ENCODE measurements around the gene CDK16. TPM values are rescaled to one million over a fixed set of nuclear protein-coding genes. Genes with fewer than 3 reads are reported as not detected.

The CDK16 gene
- total RNA-seq, 1 donor = 61.2 TPM

DNA sequence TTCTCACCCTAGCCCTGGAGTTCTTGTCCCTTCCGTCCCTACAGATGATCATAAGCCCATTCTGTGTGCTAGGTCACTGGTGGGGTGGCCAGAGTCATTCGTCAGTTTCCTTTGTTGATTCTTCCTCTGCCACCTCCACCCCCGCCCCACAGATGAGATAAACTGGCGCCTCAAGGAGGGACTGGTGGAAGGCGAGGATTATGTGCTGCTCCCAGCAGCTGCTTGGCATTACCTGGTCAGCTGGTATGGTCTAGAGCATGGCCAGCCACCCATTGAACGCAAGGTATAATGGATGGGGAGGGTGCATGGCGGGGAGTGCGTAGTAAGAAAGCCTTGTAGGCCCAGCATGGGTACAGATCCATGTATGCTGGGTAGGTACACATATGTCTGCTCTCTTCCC is 20.7 kb downstream of the CDK16 start:
- H2AFZ ChIP-seq (ENCODE audit: low read length) = no peak overlapping the region
- no peak overlapping the region for H3K27ac ChIP-seq (ENCODE audit: low read depth, low read length)
- H3K36me3 ChIP-seq (ENCODE audit: insufficient read depth, low read length) = peaks cover 30% of the 10 kb centered on the region
- H3K79me2 ChIP-seq (ENCODE audit: insufficient read depth, low read length) = peaks cover 45% of the 10 kb centered on the region
- H3K27me3 ChIP-seq (ENCODE audit: insufficient read depth, low read length) = peaks cover 14% of the 10 kb centered on the region
- H3K9me3 ChIP-seq (ENCODE audit: low read depth, low read length) = no peaks in the 10 kb centered on the region
- DNase-seq (ENCODE audit: insufficient read length, low spot score, missing footprints) = no peak
- peaks cover 10% of the 10 kb centered on the region for H3K4me1 ChIP-seq (ENCODE audit: insufficient read depth, low read length)
- TF ChIP-seq, protein P1, sequence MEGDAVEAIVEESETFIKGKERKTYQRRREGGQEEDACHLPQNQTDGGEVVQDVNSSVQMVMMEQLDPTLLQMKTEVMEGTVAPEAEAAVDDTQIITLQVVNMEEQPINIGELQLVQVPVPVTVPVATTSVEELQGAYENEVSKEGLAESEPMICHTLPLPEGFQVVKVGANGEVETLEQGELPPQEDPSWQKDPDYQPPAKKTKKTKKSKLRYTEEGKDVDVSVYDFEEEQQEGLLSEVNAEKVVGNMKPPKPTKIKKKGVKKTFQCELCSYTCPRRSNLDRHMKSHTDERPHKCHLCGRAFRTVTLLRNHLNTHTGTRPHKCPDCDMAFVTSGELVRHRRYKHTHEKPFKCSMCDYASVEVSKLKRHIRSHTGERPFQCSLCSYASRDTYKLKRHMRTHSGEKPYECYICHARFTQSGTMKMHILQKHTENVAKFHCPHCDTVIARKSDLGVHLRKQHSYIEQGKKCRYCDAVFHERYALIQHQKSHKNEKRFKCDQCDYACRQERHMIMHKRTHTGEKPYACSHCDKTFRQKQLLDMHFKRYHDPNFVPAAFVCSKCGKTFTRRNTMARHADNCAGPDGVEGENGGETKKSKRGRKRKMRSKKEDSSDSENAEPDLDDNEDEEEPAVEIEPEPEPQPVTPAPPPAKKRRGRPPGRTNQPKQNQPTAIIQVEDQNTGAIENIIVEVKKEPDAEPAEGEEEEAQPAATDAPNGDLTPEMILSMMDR (IDR thresholded peaks at IDR 0.05; ENCODE audit: extremely low read depth, low read depth, low read length) = no peak
- no peak overlapping the region for H3K4me2 ChIP-seq (ENCODE audit: insufficient read depth, low read length)
- H4K20me1 ChIP-seq (ENCODE audit: insufficient read depth, low read length) = peaks cover 9% of the 10 kb centered on the region
- no peak overlapping the region for H3K4me3 ChIP-seq (ENCODE audit: insufficient read depth, low read length)

DNA sequence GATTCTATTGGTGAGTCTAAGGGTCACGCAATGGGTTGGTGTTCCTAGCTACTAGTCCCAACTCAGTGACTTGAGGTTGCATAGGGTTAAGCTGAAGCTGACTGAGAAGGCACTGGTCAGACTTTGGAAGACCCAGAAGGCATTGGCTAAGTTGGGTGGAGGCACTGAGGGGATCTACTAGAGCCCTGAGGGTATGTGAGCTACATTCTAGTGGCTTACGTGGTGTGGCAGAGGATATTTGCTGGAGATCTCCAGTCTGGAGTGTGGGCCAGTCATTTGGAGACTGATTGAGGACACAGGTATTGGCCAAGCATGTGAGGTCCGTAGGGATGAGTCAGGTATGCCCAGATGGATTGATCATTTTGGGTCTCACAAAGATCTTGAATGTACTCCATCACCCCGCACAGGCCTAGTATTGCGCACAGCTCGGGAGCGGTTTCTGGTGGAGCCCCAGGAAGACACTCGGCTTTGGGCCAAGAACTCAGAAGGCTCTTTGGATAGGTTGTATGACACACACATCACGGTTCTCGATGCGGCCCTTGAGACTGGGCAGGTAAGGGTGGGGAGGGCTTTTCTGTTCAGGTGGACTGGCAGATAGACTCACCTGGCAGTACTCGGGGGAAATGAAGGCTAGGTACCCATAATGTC is 21.5 kb downstream of the CDK16 start:
- H2AFZ ChIP-seq (ENCODE audit: low read length) = no peak overlapping the region
- no peak overlapping the region for H3K4me3 ChIP-seq (ENCODE audit: insufficient read depth, low read length)
- no peak overlapping the region for H3K4me2 ChIP-seq (ENCODE audit: insufficient read depth, low read length)
- H4K20me1 ChIP-seq (ENCODE audit: insufficient read depth, low read length) = peaks cover 9% of the 10 kb centered on the region
- no peaks in the 10 kb centered on the region for H3K9me3 ChIP-seq (ENCODE audit: low read depth, low read length)
- no peak overlapping the region for H3K27ac ChIP-seq (ENCODE audit: low read depth, low read length)
- H3K4me1 ChIP-seq (ENCODE audit: insufficient read depth, low read length) = peaks cover 8% of the 10 kb centered on the region
- peaks cover 12% of the 10 kb centered on the region for H3K27me3 ChIP-seq (ENCODE audit: insufficient read depth, low read length)
- peaks cover 36% of the 10 kb centered on the region for H3K79me2 ChIP-seq (ENCODE audit: insufficient read depth, low read length)
- DNase-seq (ENCODE audit: insufficient read length, low spot score, missing footprints) = no peak
- peaks cover 37% of the 10 kb centered on the region for H3K36me3 ChIP-seq (ENCODE audit: insufficient read depth, low read length)
- TF ChIP-seq, protein P1 (IDR thresholded peaks at IDR 0.05; ENCODE audit: extremely low read depth, low read depth, low read length) = no peak

- Histone ChIP-seq H3K36me3 (ENCODE audit: insufficient read depth, low read length) (peaks cover 41% of the 10 kb centered on the region), H3K79me2 (ENCODE audit: insufficient read depth, low read length) (peaks cover 30% of the 10 kb centered on the region), H3K27me3 (ENCODE audit: insufficient read depth, low read length) (peaks cover 7% of the 10 kb centered on the region), H3K4me3 (ENCODE audit: insufficient read depth, low read length) (no peak overlapping the region), H3K4me1 (ENCODE audit: insufficient read depth, low read length) (peaks cover 3% of the 10 kb centered on the region), H3K27ac (ENCODE audit: low read depth, low read length) (no peak overlapping the region), H4K20me1 (ENCODE audit: insufficient read depth, low read length) (peaks cover 9% of the 10 kb centered on the region), H3K9me3 (ENCODE audit: low read depth, low read length) (no peaks in the 10 kb centered on the region), H3K4me2 (ENCODE audit: insufficient read depth, low read length) (no peak overlapping the region), H2AFZ (ENCODE audit: low read length) (no peak overlapping the region)
- TF ChIP-seq, protein P1 (IDR thresholded peaks at IDR 0.05; ENCODE audit: extremely low read depth, low read depth, low read length) = no peak
- no peak for DNase-seq (ENCODE audit: insufficient read length, low spot score, missing footprints)
These were observed 22.1 kb downstream of the CDK16 start for GRCh38 chrX:47240619-47241018.

GRCh38 chrX:47241201-47242011 is 22.9 kb downstream of the CDK16 start:
- H3K79me2 ChIP-seq (ENCODE audit: insufficient read depth, low read length) = peaks cover 23% of the 10 kb centered on the region
- no peak overlapping the region for H3K4me2 ChIP-seq (ENCODE audit: insufficient read depth, low read length)
- TF ChIP-seq, protein P1 (IDR thresholded peaks at IDR 0.05; ENCODE audit: extremely low read depth, low read depth, low read length) = no peak
- no peaks in the 10 kb centered on the region for H3K4me1 ChIP-seq (ENCODE audit: insufficient read depth, low read length)
- H3K27ac ChIP-seq (ENCODE audit: low read depth, low read length) = no peak overlapping the region
- H4K20me1 ChIP-seq (ENCODE audit: insufficient read depth, low read length) = peaks cover 9% of the 10 kb centered on the region
- DNase-seq (ENCODE audit: insufficient read length, low spot score, missing footprints) = no peak
- no peak overlapping the region for H2AFZ ChIP-seq (ENCODE audit: low read length)
- peaks cover 3% of the 10 kb centered on the region for H3K27me3 ChIP-seq (ENCODE audit: insufficient read depth, low read length)
- H3K4me3 ChIP-seq (ENCODE audit: insufficient read depth, low read length) = no peak overlapping the region
- peaks cover 47% of the 10 kb centered on the region for H3K36me3 ChIP-seq (ENCODE audit: insufficient read depth, low read length)
- H3K9me3 ChIP-seq (ENCODE audit: low read depth, low read length) = no peaks in the 10 kb centered on the region

Measured in osteoblast (primary cell).